H1 (cell line): Measurements from ENCODE around the gene MEA1. TPM values are rescaled to one million over a fixed set of nuclear protein-coding genes. Genes with fewer than 3 reads are reported as not detected.

Experiments used
- TAF7 ChIP-seq: optimal IDR thresholded peaks from 2 replicates; pipeline ENCODE3; 2011; ENCODE audit warnings: low read depth, mild to moderate bottlenecking, inconsistent platforms, low read length, moderate library complexity, borderline replicate concordance
- polyA plus RNA-seq, 7 experiments: library from polyadenylated mRNA; depleted of rRNA in 3 of 7; stranded (reverse) in 5 of 7; unstranded in 2 of 7; fragments of >200 nt in 5 of 7; fragments of 200-250 nt in 2 of 7; gene quantifications; 1 replicate in 5 of 7; 2 replicates in 1 of 7; 4 replicates in 1 of 7; pipeline versions ENCODE4 v1.2.1 to v1.2.3, GENCODE V29; 2011 to 2013; ENCODE audit warnings: missing spikeins in 2 of 7, mixed read lengths in 2 of 7
- total RNA-seq: library from RNA; stranded (reverse); fragmentation: NEBNext Ultra II Directional; extraction: Animal tissue kit (Norgen Biotek cat#: 25700); gene quantifications from 2 replicates; pipeline ENCODE4 v1.2.1, GENCODE V29; 2021
- TF ChIP-seq, protein P1 (sequence below): IDR thresholded peaks from 2 replicates; pipeline ENCODE4 v1.6.1; 2012; ENCODE audit warnings: inconsistent platforms

The MEA1 gene
- total and polyA plus RNA-seq, 2 of the 8 experiments (the other 6 are each of a cell fraction or from before 2014, with no cell fraction given), result 94.2 to 96.4 TPM

DNA sequence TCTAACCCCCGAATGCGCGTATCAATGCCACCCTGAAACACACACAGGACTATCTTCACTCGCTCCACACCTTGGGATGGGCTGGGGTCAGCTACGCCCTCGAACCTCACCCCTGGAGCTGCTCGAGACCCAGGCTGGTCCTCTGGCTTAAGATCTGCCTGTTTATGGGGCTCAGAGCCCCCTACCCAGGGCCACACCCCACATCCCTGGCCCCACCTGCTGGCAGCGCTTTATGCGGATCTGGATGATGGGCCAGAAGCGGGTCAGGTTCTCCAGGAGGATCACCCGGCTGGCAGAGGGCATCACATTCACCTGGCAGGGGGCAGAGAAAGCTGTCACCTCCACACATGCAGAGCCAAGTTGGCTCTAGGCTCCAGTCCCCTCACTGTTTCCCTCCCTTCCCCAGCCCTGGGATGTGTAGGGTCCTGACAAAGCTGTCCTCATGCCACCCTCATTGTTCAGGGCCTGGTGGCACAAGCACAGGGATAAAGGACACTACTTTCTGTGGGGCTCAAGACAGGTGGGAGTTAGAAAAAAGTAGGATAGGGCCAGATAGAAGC lies 31.7 kb upstream of the MEA1 start (continued):
- TF ChIP-seq, protein P1, sequence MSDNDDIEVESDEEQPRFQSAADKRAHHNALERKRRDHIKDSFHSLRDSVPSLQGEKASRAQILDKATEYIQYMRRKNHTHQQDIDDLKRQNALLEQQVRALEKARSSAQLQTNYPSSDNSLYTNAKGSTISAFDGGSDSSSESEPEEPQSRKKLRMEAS, result no peak
- TF ChIP-seq TAF7, result no peak
- TF ChIP-seq, all 59 proteins: peak for 0
